Measurements from ENCODE around the gene NIN.
A peak's percentile ranks its signal among the peaks of the same experiment; 100 is the strongest.
"Not testable (repeated sequence)": the region's sequence is repeated elsewhere in the genome, so short reads cannot be mapped to it uniquely, and the experiment has no call there.

Gene NIN

GRCh38 chr14:50816395-50817047 is 14.4 kb downstream of the NIN start:
- H3K79me2 ChIP-seq (ENCODE audit: insufficient read depth, low read length), result peaks cover 91% of the 10 kb centered on the region
- H3K9ac ChIP-seq (ENCODE audit: low read length), result no peak overlapping the region
- no peak overlapping the region for H2AFZ ChIP-seq (ENCODE audit: low read length)
- H3F3A ChIP-seq (ENCODE audit: insufficient read depth, low read length), result no peaks in the 10 kb centered on the region; the same call in 1 of the 2 replicates
- H3K27me3 ChIP-seq (ENCODE audit: insufficient read depth, low read length), result no peaks in the 10 kb centered on the region
- no peaks in the 10 kb centered on the region for H3K9me3 ChIP-seq (ENCODE audit: low read length)
- TF ChIP-seq CTCF (IDR thresholded peaks at IDR 0.05; ENCODE audit: low read length) (no peak), EZH2 (IDR thresholded peaks at IDR 0.05; ENCODE audit: borderline replicate concordance, low read length) (no peak)
- no peaks in the 10 kb centered on the region for H4K20me1 ChIP-seq (ENCODE audit: insufficient read depth, low read length)
- H3K27ac ChIP-seq (ENCODE audit: low read depth, low read length, poor library complexity, severe bottlenecking), result no peak overlapping the region
- H3K4me2 ChIP-seq (ENCODE audit: low read length), result no peak overlapping the region
- peaks cover 67% of the 10 kb centered on the region for H3K36me3 ChIP-seq (ENCODE audit: insufficient read depth, low read length)
- no peak overlapping the region for H3K4me3 ChIP-seq (ENCODE audit: low read depth, low read length, poor library complexity, severe bottlenecking)
- H3K9me2 ChIP-seq (ENCODE audit: low read depth, low read length), result no peaks in the 10 kb centered on the region
- H3K4me1 ChIP-seq (ENCODE audit: insufficient read depth, low read length, severe bottlenecking), result peaks cover 42% of the 10 kb centered on the region

- H3K4me1 ChIP-seq (ENCODE audit: insufficient read depth, low read length, severe bottlenecking), result peaks cover 32% of the 10 kb centered on the region
- not testable (repeated sequence) for H2AFZ ChIP-seq (ENCODE audit: low read length); H3K4me2 ChIP-seq (ENCODE audit: low read length); H3K9me2 ChIP-seq (ENCODE audit: low read depth, low read length); H3K4me3 ChIP-seq (ENCODE audit: low read depth, low read length, poor library complexity, severe bottlenecking); H3K9ac ChIP-seq (ENCODE audit: low read length); H3K9me3 ChIP-seq (ENCODE audit: low read length); H3K27ac ChIP-seq (ENCODE audit: low read depth, low read length, poor library complexity, severe bottlenecking); H4K20me1 ChIP-seq (ENCODE audit: insufficient read depth, low read length); H3F3A ChIP-seq (ENCODE audit: insufficient read depth, low read length); H3K27me3 ChIP-seq (ENCODE audit: insufficient read depth, low read length)
- peaks cover 64% of the 10 kb centered on the region for H3K36me3 ChIP-seq (ENCODE audit: insufficient read depth, low read length)
- peaks cover 85% of the 10 kb centered on the region for H3K79me2 ChIP-seq (ENCODE audit: insufficient read depth, low read length)
These were observed 15.4 kb downstream of the NIN start for GRCh38 chr14:50815526-50815925.

- not testable (repeated sequence) for H3K4me2 ChIP-seq (ENCODE audit: low read length)
These were observed 15.9 kb downstream of the NIN start for GRCh38 chr14:50815058-50815457.

GRCh38 chr14:50814161-50814560 is 16.8 kb downstream of the NIN start:
- Histone ChIP-seq H3K79me2 (ENCODE audit: insufficient read depth, low read length) (peaks cover 82% of the 10 kb centered on the region), H3K27ac (ENCODE audit: low read depth, low read length, poor library complexity, severe bottlenecking) (peak overlapping the region; percentile 72), H4K20me1 (ENCODE audit: insufficient read depth, low read length) (no peaks in the 10 kb centered on the region), H3F3A (ENCODE audit: insufficient read depth, low read length) (no peaks in the 10 kb centered on the region; the same call in 1 of the 2 replicates), H3K4me1 (ENCODE audit: insufficient read depth, low read length, severe bottlenecking) (peaks cover 24% of the 10 kb centered on the region), H3K4me2 (ENCODE audit: low read length) (peak overlapping the region; percentile 32), H3K9me2 (ENCODE audit: low read depth, low read length) (no peaks in the 10 kb centered on the region), H3K27me3 (ENCODE audit: insufficient read depth, low read length) (no peaks in the 10 kb centered on the region), H3K4me3 (ENCODE audit: low read depth, low read length, poor library complexity, severe bottlenecking) (peak overlapping the region; percentile 17), H3K36me3 (ENCODE audit: insufficient read depth, low read length) (peaks cover 59% of the 10 kb centered on the region), H2AFZ (ENCODE audit: low read length) (no peak overlapping the region), H3K9me3 (ENCODE audit: low read length) (no peaks in the 10 kb centered on the region), H3K9ac (ENCODE audit: low read length) (peak overlapping the region; percentile 26; the same call in 1 of the 2 replicates)
- TF ChIP-seq EZH2 (IDR thresholded peaks at IDR 0.05; ENCODE audit: borderline replicate concordance, low read length), result no peak
- TF ChIP-seq CTCF (IDR thresholded peaks at IDR 0.05; ENCODE audit: low read length), result no peak

More at GRCh38 chr14:50815058-50815457, 15.9 kb downstream of the NIN start:
- not testable (repeated sequence) for H3K9ac ChIP-seq (ENCODE audit: low read length); H3K4me3 ChIP-seq (ENCODE audit: low read depth, low read length, poor library complexity, severe bottlenecking); H3K9me2 ChIP-seq (ENCODE audit: low read depth, low read length); H2AFZ ChIP-seq (ENCODE audit: low read length); H3K27me3 ChIP-seq (ENCODE audit: insufficient read depth, low read length); H3K9me3 ChIP-seq (ENCODE audit: low read length); H3K27ac ChIP-seq (ENCODE audit: low read depth, low read length, poor library complexity, severe bottlenecking); H4K20me1 ChIP-seq (ENCODE audit: insufficient read depth, low read length); H3F3A ChIP-seq (ENCODE audit: insufficient read depth, low read length)
- peaks cover 62% of the 10 kb centered on the region for H3K36me3 ChIP-seq (ENCODE audit: insufficient read depth, low read length)
- peaks cover 85% of the 10 kb centered on the region for H3K79me2 ChIP-seq (ENCODE audit: insufficient read depth, low read length)
- peaks cover 27% of the 10 kb centered on the region for H3K4me1 ChIP-seq (ENCODE audit: insufficient read depth, low read length, severe bottlenecking)

All from OCI-LY1 (cell line).